ENCODE results near the gene BHMT2.

The BHMT2 gene

GRCh38 chr5:79124607-79125006, 55.0 kb downstream of the BHMT2 start:
- no peak for DNase-seq

GRCh38 chr5:79130781-79131180, 61.2 kb downstream of the BHMT2 start:
- DNase-seq = no peak

DNA sequence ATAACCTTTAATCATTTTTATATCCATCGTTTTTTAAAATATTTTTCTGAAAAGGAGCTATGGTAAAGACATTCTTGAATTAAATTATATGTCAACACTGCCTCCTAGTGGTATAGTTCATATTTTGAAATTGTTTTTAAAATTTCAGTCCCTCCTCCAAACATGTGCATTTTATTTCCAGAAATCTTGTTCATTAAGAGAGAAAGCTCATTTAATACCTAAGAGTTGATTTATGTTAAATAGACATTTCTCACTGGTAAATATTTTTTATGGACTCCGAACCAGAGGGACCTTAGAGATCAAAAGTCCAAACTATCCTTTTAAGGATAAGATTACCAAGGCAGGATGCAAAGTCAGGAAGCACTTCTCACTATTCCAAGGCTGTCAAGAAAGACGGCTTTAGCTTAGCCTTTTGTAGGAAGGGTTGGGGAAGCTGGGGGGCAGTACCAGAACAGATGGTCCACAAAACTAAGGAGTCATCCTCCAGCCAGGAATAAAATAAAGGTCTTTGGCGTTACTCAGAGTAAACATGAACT, 63.6 kb downstream of the BHMT2 start:
- DNase-seq = no peak

DNA sequence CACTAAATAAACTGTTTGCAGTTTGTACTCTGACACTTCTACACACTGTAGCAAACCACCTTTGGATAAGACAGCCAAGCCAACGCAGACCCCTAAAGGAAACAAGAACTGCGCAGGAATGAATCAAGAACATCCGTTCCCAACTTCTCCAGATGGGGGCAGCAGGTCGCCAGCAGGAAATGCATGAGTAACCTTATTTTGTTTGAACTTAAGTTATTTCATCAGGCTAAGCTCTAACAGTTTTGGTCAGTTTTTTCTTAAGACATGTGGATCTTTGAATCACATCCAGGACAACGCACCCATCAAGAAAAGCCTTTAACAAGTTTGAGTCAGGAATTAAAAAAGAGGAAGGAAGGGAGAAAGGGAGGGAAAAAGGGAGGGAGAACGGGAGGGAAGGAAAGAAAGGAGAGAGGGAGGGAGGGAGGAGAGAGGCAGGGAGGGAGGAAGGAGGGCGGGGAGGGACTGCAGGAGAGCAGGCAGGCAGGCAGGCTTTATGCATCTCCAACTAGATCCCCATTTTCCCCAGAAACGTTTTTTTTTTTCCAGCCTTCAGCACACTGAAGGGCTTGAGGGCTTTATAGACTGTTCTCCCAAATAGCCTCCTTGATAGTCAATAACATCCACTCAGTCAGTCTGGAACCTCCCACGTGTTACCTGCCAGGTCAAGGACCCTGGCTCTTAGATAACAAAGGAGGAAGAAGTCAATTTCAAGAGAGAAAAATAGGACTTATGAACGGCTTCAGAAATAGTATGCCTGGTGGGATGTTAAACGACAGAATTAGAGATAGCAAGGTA, 64.3 kb downstream of the BHMT2 start:
- peak; percentile 16 for DNase-seq

DNA sequence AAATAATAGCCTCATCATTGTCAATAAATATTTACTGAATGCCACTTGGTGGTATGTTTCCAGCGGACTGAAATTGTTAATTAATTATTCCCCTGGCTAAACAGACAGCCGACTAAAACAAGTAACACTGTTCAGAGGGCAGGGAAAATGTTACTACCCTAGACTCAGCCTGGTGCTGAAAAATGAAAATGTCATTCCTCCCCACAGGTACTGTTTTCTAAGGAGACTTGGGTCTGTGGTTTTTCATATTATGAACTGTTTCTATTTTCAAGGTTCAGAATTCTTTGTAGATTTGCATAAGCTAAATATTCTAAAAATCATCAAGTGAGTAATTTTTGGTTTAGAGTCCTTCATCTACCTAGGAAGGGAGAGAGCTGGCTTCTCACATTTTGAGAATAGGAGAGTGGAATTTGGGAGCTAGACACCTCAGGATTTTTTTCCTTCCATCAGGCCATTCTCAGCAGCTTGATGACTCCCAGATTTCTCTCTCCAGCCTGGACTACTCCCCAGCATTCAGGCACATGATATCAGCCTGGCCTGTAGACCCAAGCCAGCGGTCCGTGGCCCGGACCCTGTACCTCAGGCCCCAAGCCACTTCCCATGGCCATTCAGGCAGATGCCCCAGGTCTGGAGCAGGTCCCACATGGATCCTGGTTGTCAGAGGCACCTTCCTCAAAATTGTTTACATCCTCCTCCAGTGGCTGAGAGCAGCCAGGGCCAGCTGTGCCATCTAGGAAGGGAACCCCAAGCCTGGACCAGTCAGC, 66.4 kb downstream of the BHMT2 start:
- DNase-seq = no peak

- DNase-seq = no peak
These were observed 67.1 kb downstream of the BHMT2 start for GRCh38 chr5:79136618-79137017.

Measured in GOT3 (cell line).